ENCODE data around the gene SWAP70.

DNA sequence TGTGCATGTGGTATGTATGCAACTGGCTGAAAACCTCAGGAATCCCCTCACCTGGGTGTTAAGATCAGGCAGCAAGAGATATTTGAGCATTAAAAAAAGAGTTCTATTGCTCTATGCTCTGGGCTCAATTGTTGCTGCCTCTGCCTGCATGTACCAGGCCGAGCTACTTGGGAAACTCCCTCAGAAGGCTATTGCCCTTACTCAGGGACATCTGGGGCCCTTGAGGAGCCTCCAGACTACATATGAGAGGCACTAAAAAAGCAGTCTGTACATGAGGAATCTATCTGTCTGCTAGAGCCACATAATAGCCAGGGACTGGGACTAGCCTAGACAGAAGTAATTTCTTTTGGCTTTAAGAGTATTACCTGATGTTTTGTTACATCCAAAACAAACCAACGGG, 120.1 kb downstream of the SWAP70 start:
- TF ChIP-seq POLR2A (IDR thresholded peaks at IDR 0.05) = no peak
- TF ChIP-seq, protein P1, sequence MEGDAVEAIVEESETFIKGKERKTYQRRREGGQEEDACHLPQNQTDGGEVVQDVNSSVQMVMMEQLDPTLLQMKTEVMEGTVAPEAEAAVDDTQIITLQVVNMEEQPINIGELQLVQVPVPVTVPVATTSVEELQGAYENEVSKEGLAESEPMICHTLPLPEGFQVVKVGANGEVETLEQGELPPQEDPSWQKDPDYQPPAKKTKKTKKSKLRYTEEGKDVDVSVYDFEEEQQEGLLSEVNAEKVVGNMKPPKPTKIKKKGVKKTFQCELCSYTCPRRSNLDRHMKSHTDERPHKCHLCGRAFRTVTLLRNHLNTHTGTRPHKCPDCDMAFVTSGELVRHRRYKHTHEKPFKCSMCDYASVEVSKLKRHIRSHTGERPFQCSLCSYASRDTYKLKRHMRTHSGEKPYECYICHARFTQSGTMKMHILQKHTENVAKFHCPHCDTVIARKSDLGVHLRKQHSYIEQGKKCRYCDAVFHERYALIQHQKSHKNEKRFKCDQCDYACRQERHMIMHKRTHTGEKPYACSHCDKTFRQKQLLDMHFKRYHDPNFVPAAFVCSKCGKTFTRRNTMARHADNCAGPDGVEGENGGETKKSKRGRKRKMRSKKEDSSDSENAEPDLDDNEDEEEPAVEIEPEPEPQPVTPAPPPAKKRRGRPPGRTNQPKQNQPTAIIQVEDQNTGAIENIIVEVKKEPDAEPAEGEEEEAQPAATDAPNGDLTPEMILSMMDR (IDR thresholded peaks at IDR 0.05) = no peak
